ENCODE results near the gene PPP3CB. TPM values are rescaled to one million over a fixed set of nuclear protein-coding genes. Genes with fewer than 3 reads are reported as not detected.

Gene PPP3CB
- polyA plus RNA-seq (ENCODE audit: insufficient read length in 12 of 12), result 100 to 1,000 TPM in 10 of 12 donors, 10 to 100 TPM in 1, not detected in 1; 96.0 to 220 (median 181) TPM
- long read RNA-seq, donor 1, partial matches to known transcripts, result 0 of 5 reads
- long read RNA-seq, donor 1, other reads (novel, unspliced or antisense), result 0 of 5 reads
- long read RNA-seq, donor 2, transcript PPP3CB-204 (14 exons, 3,149 nt), result minor isoform, 15 of 45 reads
- long read RNA-seq, donor 2, transcript PPP3CB-202 (14 exons, 3,501 nt), result major isoform, 18 of 45 reads
- long read RNA-seq, donor 2, transcript PPP3CB-201 (12 exons, 2,418 nt), result minor isoform, 6 of 45 reads
- long read RNA-seq, donor 2, partial matches to known transcripts, result 0 of 45 reads
- long read RNA-seq, donor 2, other reads (novel, unspliced or antisense), result 5 of 45 reads
- long read RNA-seq, donor 3, transcript PPP3CB-202 (14 exons, 3,501 nt), result major isoform, 6 of 8 reads
- long read RNA-seq, donor 3, partial matches to known transcripts, result 0 of 8 reads
- long read RNA-seq, donor 3, other reads (novel, unspliced or antisense), result 0 of 8 reads
- long read RNA-seq, donor 4, partial matches to known transcripts, result 0 of 8 reads
- long read RNA-seq, donor 4, other reads (novel, unspliced or antisense), result 0 of 8 reads
- long read RNA-seq, donor 5, result 0 reads
- long read RNA-seq, donor 6, transcript PPP3CB-202 (14 exons, 3,501 nt), result major isoform, 7 of 17 reads
- long read RNA-seq, donor 6, partial matches to known transcripts, result 5 of 17 reads
- long read RNA-seq, donor 6, other reads (novel, unspliced or antisense), result 0 of 17 reads
- long read RNA-seq, donor 7, partial matches to known transcripts, result 0 of 6 reads
- long read RNA-seq, donor 7, other reads (novel, unspliced or antisense), result 0 of 6 reads
- long read RNA-seq, donor 8, transcript PPP3CB-204 (14 exons, 3,149 nt), result minor isoform, 14 of 104 reads
- long read RNA-seq, donor 8, transcript PPP3CB-202 (14 exons, 3,501 nt), result major isoform, 16 of 104 reads
- long read RNA-seq, donor 8, partial matches to known transcripts, result 58 of 104 reads
- long read RNA-seq, donor 8, other reads (novel, unspliced or antisense), result 14 of 104 reads
- long read RNA-seq, donor 9, partial matches to known transcripts, result 7 of 15 reads
- long read RNA-seq, donor 9, other reads (novel, unspliced or antisense), result 0 of 15 reads
- long read RNA-seq, donor 10, transcript PPP3CB-202 (14 exons, 3,501 nt), result major isoform, 11 of 47 reads
- long read RNA-seq, donor 10, transcript PPP3CB-204 (14 exons, 3,149 nt), result minor isoform, 10 of 47 reads
- long read RNA-seq, donor 10, partial matches to known transcripts, result 14 of 47 reads
- long read RNA-seq, donor 10, other reads (novel, unspliced or antisense), result 10 of 47 reads
- long read RNA-seq, donor 11, transcript PPP3CB-202 (14 exons, 3,501 nt), result minor isoform, 5 of 61 reads
- long read RNA-seq, donor 11, transcript PPP3CB-204 (14 exons, 3,149 nt), result major isoform, 9 of 61 reads
- long read RNA-seq, donor 11, partial matches to known transcripts, result 44 of 61 reads
- long read RNA-seq, donor 11, other reads (novel, unspliced or antisense), result 0 of 61 reads

DNA sequence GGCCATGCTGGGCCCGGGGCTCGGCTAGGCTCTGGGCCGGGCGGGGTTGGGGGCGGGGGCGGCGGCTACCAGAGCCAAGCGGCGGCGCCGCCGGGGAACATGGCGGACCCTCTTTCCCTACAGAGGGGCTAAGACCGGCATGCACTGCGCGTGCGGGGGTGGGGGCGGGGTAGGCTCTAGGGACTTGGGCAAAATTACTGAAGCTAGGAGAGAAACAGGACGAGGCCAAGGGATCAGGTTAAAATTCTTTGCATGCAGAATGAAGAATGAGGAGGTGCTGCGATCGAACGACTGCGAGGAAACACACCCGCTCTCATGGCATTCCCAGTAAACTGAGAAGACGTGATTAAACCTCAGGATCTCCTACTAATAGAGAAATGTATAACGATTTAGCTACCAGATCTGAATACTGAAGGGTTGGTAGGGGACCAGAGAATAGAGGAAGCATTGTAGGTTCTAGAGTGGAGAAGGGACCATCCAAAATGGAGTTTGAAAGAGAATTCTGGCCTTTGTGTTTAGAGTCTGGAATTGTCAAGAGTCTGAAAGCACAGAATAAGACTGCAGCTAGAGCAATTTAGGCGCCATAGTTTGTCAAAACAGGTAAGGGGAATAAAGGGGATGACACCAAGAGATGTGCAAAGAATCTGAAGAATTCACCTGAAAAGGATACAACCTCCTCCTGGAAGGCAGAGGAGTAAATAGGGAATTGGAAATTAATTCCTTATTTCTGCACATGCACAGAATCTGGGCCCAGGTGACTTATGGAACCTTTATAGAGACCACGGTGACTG is at the start of gene PPP3CB:
PPP3CB (minus strand) TSS at position 141 of the 791 bp plus-strand sequence; CDS start at position 6, 135 bp downstream.
- peak; percentile 97 for DNase-seq

DNA sequence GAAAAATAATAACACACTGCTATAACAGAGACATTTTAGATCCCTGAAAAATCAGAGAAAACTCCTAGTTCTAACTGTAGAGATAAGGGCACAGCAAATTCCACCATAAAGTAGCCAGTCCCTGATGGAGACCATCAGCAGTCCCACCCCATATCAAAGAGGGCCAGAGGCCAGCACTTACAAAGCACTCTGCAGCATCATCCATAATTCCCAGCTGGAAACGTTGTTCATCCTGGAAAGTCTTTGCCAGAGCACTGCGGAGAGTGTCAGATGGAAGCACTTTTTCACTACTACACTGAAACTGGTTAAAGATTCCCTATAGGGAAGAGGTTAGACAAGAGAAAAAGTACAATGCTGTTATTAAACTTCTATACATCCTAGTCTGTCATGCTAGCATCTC is 49.5 kb upstream of the PPP3CB start:
- DNase-seq, result no peak

DNA sequence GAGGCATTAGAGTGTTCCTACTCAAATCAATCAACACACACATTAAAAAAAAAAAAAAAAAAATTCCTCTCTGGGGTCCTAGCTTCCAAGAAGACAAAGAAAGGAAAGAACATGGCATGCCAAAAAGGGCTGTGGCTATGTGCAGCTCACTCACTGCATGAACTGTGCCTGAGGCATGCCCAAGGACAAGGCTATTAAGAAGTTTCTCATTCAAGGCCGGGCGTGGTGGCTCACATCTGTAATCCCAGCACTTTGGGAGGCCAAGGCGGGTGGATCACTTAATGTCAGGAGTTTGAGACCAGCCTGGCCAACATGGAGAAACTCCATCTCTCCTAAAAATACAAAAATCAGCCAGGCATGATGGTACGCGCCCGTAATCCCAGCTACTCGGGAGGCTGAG is 41.9 kb upstream of the PPP3CB start:
- no peak for DNase-seq

DNA sequence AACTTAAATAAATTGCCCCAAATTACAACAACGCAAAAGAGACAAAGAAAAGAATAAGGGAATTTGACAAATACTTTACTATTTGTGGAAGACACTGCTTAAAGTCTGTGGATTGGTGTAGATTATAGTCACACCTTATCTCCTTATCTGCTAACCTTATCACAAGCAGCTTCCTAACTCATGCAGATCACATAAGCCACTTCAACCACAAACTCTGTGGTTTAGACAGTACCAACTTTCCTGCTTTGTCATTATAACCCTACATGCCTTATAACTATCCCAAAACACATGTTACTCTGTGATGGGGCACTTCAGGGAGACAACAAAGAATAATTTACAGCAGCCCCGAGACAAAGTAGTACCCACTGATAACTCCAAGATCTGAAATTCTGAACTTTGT is 41.5 kb upstream of the PPP3CB start:
- DNase-seq, result no peak

DNA sequence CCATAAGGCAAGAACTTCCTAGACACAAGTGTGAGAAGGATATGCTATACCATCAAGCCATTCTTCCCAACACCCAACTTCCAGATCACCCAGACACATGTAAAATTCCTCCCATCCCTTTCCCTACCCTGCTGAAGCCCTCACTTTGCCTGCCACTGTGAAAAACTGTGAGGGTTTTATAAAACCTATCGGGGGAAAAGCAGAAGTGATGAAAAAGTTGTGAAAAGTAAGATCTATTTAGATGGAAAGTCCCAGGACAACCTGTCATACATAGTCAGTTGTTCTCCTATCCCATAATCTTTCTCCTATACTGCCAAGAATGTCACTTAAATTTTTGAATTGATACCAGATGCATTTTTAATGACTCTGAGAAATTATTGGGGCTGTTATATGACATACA is 39.0 kb upstream of the PPP3CB start:
- DNase-seq, result no peak

DNA sequence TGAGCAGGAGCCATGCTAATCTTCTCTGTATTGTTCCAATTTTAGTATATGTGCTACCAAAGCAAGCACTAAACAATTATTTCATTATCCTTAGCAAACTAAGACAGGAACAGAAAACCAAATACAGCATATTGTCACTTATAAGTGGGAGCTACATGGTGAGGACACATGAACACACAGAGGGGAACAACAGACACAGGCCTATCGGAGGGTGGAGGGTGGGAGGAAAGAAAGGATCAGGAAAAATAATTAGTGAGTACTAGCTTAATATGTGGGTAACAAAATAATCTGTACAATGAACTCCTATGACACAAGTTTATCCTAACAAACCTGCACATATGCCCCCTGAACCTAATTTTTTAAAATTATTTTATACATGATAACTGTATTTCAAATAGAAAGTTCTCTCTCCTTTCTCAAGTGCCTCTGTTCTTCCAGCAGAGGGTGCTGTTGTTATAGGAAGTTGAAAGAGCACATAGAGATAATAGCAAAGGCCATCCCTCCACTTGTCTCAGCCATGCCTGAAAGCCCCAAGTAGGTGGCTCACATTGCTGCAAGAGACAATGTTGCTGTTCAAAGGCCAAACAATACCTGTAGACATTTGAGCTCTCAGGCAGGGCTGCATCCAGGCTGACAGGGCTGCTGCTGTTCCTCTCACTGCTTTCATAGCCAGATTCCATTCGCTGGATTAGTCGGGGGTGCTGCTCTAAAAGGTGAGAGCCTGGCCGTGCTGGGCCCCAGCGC is 33.4 kb upstream of the PPP3CB start:
- DNase-seq, result peak; percentile 70

DNA sequence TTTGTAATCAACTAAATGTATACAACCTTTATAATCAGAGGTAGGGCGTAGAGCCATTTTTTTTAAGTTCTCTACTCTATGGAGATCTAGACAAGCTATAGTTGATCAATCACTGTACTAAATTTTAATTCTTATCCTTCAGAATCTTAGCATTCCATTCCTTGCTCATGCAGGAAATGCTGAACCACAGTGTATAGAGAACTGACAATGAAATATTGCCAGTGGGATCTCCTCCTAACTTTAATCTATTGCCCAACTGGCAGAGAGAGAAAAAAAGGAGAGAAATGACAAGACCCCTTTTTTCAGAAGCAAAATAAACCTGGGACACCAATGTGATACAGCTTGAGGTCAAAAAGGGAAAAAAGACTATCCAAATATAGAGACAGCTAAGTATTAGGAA is 26.4 kb upstream of the PPP3CB start:
- no peak for DNase-seq

DNA sequence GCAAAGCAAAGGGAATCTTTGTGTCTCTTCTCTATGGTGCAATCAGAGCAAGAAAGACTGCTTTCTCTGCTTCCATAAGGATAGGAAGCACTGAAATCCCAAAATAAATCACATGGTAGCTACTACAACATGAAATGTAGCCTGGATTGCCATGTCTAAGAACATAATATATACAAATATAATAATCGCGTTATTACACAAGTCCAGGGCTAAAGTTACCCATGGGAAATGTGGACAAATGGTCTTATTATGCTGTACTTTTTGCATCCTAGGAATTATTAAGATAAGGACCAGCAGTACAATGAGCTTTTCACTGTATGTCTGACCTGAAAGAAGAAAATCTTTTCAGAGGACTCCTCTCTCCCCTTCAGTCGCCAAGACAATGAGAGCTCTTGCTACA is 23.5 kb upstream of the PPP3CB start:
- DNase-seq, result no peak

DNA sequence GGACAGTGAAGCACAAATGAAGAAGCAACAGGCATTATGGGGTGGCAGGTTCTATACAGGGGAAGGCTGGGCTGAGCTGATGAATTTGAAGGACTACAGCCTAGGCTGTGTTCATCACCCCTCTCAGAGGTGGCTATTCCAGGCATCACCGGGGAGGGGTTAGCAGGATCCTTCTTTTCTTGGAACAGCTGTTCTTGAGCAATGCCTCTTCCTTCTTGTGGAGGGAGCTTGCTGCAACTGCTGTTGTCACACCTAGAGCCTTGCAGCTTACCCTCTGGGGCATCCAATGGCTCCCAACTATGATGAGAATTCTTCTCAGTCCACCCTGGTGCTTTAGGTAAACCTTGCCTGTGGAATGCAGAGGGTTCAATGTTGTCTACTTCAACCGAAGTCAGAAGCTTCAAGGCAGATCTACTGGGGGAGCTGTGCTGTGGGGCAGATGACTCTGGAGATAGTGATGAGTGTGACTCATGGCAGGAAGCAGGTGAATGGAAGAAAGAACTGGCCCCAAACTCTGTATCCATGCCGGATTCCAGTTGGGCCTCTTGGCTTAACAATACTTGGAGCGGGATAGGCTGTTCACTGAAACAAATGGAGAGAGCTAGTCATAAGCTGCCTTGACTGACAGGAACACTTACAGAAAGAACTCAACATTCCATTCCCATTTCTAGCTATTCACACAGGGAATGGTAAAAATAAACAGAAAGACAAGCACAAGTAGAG is 21.5 kb upstream of the PPP3CB start:
- no peak for DNase-seq

DNA sequence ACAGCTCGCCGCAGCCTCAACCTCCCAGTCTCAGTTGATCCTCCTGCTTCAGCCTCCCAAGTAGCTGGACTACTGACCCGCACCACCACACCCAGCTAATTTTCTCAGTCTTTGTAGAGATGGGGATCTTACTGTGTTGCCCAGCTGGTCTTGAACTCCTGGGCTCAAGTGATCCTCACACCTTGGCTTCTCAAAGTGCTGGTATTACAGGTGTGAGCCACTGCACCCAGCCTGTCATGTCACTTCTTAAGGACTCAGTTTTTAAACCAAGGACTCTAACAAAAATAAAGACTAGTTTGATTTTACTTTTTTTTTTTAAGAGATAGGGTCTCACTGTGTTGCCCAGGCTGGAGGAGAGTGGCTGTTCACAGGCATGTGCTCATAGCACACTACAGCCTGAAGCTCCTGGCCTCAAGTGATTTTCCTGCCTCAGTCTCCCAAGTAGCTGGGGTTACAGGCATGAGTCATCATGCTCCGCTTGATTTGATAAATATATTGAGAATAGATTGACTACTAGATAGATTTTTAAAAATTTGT is 16.5 kb upstream of the PPP3CB start:
- no peak for DNase-seq

DNA sequence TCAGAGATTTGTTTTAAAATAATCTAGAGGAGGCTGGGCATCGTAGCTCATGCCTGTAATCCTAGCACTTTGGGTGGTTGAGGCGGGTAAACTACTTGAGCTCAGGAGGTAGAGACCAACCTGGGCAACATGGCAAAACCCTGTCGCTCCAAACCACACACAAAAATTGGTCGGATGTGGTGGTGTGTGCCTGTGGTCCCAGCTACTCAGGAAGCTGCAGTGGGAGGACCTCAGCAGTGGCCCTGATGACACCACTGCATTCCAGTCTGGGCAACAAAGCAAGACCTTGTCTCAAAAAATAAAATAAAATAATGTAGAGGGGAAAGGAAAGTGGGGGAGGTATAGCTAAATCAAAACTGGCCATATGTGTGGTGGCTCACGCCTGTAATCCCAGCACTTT is 13.9 kb upstream of the PPP3CB start:
- no peak for DNase-seq

DNA sequence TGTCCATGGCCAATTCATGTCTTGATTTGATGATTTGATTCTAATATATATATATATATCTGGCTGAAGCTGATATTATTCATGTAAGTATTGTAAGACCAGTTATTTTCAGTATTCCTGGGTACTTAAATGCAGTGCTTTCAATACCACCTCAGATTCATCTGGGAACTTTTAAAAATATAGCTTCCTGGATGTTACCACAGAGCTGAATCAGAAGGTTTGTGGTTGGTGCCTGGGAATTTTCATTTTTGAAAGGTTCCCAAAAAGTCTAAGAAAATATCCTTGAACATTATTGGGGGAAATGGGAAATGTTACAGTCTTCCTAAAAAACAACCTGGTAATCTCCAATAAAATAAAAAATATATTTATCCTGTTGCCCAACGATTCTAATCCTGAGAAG is 10.7 kb upstream of the PPP3CB start:
- DNase-seq, result no peak

DNA sequence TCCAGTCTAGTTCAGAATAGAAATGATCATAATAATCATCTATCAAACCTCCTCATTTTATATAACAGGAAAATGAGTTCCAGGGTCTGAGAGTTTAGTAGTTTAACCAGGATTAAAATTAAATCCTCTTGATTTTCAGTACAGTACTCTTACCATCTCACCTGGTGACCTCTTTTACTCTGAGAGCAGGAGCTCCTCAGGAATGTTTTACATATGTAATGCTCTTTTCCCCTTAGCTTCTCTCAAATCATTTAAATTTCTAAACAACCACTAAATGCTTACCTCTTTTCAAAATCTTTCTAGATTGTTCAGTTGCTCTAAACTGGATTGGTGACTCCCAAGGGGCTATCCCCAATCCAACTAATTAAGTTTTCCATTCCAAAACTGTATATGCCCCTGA is 10.2 kb upstream of the PPP3CB start:
- DNase-seq, result no peak

DNA sequence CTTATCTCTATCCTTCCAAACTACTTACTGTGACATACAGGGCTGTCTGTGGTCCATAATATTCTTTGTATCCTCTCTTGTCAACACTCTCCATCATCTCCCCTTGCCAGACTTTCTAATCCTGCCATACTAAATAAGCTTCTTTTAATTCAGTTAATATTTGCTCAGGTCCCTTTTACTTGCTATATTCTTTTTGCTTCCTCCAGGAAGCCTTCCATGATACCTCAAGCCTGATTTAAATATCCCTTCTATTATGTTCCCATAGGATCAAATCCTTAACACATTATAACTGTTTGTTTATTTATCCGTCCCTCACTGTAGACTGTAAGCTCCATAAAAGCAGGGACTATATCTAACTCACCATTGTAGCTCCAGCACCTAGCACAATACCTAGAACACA is 7.2 kb upstream of the PPP3CB start:
- no peak for DNase-seq

DNA sequence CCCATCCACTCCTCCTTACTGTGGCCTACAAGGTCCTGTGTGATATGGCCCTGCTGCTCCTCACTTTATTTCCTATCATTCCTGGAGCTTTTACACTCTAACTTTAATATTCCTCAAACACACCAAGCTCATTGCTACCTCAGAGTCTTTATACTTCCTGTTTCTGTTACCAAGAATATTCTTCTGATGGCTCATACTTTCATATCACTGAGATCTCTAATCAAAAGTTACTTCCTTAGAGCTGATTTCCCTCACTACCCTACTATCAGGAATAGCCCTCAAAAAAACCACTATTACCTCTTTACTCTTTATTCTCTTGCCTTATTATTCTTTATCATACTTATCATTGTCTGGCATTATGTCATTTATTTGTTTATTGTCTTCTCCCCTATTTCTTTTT is 5.8 kb upstream of the PPP3CB start:
- DNase-seq, result no peak

DNA sequence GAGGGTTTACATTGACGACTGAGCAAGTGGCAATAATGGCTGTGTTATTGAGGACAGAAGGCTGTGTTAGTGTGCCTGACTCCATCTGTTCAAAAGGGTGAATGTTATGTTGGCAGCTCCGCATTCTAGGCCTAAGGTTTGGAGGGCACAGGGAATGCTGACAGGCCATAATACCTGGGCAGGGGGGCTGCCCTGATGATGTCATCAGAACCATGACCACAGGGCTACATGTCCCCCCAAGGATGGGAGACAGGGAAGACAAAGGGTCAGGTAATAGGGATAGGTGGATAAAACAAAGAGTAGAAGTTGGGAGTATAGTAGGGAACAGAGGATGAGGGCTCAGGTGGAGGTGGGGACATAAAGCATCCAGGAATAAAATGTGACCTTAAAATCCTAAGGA is 1.8 kb upstream of the PPP3CB start:
- DNase-seq, result no peak

DNA sequence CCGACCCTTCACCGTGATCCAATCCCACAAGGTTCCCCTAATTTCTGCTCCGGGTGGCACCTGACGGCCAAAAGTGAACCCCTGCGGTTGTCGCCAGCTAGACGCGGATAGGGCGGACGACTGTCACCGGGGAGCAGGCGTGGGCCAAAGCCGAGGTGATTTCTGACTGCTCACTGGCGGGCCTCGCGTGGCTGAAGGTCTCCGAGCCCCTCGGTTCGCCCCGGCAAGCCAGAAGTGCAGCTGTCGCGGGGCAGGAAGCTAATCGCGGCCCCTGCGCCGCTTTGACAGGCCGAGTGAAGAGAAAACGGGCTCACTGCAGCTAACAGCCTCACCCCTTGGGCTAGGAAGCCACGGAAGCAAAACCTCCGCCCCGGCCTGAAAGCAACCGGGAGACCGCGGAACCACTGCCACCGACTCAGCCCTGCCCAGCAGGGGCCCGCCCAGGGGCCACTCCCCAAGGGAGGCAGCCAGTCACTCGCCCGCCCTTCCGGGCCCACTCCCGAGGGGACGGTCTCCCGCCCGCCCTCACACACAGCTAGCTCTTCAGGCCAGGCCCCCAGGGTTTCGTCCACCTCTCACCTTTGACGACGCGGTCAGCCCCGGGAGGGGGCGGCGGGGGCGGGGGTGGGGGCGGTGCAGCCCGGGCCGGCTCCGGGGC is 469 bp downstream of the PPP3CB start:
- peak; percentile 73 for DNase-seq

DNA sequence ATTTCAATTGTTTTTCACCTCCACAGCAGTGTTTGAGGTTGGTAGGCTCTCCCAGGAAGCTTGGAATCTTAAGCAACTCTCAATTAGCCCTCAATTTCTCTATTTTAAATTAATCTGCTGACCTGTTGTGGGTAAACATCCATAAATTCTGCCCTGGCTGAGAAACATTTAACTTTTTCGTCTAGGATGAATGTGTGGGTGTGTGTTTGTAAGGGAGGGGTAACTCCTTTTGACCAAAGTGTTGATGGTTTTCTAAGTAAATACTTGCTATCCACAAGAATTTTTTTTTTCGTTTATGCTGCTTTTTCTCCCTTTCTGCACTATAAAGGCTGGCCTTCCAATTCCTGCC is 973 bp downstream of the PPP3CB start:
- no peak for DNase-seq

DNA sequence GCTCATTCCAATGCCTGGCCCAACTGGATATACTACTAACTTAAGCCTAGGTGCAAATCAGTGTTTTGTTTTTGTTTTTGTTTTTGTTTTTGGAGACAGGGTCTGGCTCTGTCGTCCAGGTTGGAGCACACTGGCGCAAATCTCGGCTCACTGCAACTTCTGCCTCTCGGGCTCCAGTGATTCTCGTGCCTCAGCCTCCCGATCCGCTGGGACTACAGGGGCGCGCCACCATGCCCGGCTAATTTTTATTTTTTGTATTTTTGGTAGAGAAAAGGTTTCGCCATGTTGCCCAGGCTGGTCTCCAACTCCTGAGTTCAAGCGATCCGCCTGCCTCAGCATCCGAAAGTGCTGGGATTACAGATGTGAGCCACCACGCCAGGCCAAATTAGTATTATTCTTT is 1.6 kb downstream of the PPP3CB start:
- no peak for DNase-seq

Measured in muscle of arm (tissue), 14 donors.